HG02798 (cell line): Measurements from ENCODE around the gene ITGAE.

ENCODE experiments used
- ATAC-seq: cut with Tn5 transposase; IDR thresholded peaks from one replicate; pipeline ENCODE4 v1.9.1; 2021; ENCODE audit warnings: mild to moderate bottlenecking; ENCODE audit not compliant: unreplicated experiment, poor library complexity

Gene ITGAE

GRCh38 chr17:3762922-3763776 is 37.8 kb downstream of the ITGAE start:
- peak; percentile 70 for ATAC-seq

DNA sequence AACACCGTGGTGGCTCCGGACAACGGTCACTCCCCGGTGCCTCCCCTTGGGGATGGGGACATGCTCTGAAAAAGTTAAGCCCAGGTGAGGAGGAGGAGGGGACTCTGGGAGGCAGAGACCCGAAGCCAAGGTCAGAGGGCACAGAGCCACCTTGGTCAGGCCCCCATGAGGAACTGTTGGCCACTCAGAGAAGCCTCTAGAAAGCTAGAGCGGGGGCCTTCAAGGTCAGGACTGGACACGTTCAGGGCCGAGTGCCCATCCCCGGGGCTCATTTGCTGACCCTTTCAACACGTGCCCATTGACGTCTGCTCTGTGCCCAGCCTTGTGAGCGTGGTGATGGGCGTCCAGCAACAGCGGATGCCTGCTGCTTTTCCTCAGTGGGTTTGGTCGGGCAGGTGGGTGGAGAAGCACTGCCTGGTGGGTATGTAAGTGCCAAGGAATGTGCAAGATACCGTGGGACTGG is 39.0 kb downstream of the ITGAE start:
- no peak for ATAC-seq

DNA sequence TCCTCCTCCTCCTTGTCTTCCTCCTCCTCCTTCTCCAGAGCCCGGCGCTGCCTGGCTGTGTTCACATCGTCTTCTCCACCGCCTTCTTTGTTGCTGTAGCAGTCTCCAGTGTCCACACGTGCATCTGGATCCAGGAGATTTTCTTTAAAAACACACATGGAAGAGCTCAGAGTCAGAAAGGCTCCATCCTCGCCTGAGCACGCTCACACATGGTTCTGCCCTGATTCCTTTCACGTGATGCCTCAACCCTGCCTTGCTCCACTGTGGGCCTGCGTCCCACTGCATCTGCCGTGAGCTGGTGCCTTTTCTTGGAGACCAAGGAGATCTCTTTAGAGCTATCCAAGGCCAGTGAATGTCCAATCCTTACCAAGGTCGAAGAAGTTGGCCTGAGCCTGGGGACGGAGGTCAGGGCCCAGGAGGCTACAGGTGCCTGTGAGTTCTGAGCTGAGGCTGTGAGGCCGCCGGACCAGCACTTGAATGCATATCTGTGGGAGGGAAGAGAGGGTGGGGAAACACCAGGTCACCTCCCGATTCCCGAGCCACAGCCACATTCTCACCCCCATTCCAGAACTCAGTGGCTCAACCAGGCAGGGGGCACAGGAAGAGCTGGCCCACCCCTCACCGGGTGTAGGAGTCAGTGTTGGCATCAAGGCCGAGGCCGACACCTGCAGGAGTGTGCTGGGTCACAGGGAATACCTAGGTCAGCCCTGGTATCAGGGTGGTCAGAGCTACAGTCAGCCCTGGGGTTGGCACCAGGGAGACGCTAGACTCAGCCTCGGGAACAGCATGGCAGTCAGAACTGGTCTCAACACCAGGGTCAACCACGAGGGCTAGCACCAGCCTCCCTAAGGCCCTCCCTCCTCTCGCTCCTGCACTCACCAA is 39.7 kb downstream of the ITGAE start:
- ATAC-seq, result no peak

GRCh38 chr17:3759597-3760216 is 41.3 kb downstream of the ITGAE start:
- ATAC-seq, result no peak

GRCh38 chr17:3755335-3756030 is 45.5 kb downstream of the ITGAE start:
- no peak for ATAC-seq

DNA sequence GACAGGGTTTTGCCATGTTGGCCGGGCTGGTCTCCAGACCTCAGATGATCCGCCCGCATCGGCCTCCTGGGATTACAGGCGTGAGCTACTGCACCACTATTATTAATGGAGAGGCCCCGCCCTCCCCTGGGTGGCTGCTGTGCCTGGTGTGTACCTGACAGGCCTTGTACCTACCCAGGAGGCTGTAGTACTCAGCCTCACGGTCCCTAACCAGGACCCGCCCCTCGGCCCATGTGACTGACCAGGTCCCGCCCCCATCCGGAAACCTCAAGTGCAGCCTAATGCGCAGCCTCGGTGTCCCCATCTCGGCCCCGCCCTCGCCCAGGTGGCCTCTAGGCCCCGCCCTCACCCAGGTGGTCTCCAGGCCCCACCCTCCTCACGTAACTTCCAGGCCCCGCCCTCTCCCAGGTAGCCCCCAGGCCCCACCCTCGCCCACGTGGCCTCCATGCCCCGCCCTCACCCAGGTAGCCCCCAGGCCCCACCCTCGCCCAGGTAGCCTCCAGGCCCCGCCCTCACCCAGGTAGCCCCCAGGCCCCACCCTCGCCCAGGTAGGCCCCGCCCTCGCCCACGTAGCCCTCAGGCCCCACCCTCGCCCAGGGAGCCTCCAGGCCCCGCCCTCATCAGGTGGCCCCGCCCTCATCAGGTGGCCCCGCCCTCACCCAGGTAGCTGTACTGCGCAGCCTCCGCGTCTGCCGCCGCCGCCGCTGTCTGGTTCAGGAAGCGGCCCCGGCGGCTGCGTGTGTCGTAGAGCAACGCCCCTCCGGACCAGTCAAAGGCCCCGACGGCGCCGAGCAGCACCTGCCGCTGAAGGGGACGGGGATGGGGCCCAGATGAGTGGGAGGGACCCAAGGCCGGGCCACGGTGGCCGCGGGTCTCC is 46.3 kb downstream of the ITGAE start:
- peak; percentile 40 for ATAC-seq

DNA sequence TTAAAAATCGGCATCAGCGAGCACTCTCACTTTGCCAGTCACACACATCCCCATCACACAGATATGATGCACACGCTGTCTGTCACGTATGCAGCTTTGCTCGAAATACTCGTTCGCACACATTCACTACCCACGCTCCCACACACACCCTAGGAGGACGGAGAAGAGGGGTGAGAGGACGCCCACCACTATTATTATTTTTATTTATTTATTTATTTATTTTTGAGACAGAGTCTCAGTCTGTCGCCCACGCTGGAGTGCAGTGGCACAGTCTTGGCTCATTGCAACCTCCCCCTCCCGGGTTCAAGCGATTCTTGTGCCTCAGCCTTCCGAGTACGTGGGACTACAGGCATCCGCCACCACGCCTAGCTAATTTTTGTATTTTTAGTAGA is 46.9 kb downstream of the ITGAE start:
- no peak for ATAC-seq

DNA sequence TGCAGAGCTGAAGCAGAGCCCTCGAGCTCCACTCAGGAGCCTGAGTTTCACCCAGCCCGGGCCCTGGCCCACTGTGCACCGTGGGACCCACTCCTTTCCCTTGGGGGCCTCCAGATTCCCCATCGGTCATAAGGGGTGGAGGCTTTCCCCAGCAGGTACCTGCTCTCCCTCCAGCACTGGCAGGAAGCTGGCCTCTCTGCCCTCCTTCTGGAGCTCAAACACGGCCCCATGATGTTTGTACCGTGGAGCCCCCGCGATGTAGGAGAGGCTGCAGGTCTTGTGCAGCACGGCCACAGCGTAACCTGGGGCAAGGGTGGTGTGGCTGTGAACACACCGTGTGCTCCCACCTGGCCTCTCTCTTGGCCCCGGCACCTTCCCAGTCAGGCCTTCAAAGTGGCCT is 47.4 kb downstream of the ITGAE start:
- no peak for ATAC-seq

- no peak for ATAC-seq
Observed at GRCh38 chr17:3751836-3752235, 49.2 kb downstream of the ITGAE start.

- ATAC-seq, result peak; percentile 50
Observed at GRCh38 chr17:3750926-3751325, 50.1 kb downstream of the ITGAE start.

GRCh38 chr17:3750296-3750695 is 50.7 kb downstream of the ITGAE start:
- no peak for ATAC-seq

- ATAC-seq, result no peak
Observed at GRCh38 chr17:3748576-3748975, 52.4 kb downstream of the ITGAE start.

DNA sequence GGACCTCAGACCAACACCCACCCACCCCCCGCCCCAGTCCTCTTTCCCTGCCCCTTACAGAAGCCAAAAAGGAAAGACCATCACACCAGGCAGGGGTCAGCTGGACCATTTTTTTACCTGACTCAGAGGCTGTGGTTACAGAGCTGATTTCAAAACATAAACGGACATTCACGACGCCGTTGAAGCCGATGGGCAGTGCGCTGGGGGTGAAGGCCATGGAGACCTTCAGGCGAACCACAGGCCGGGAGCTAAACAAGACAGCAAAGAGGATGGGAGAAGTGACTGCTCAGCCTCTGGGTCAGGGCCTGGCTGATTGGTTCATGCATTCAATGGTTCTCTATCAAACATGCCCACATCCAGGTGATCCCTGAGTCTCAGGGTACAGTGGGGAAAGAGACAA is 53.2 kb downstream of the ITGAE start:
- ATAC-seq, result no peak

- ATAC-seq, result no peak
Observed at GRCh38 chr17:3745071-3745470, 55.9 kb downstream of the ITGAE start.

DNA sequence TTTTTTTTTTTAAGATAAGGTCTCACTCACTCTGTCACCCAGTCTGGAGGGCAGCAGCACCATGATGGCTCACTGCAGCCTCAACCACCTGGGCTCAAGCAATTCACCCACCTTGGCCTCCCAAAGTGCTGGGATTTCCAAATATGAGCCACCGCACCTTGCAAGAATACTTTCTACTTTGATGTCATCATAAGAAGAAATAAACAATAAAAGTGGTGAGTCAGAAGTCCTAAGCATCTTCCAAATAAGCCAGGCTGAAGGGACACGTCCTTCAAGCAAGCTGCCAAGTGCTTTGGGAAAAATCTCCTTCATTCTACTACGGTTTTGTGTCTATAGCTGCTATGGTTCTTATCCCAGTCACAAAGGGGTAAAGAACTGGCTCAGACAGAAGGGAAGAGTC is 57.0 kb downstream of the ITGAE start:
- no peak for ATAC-seq

DNA sequence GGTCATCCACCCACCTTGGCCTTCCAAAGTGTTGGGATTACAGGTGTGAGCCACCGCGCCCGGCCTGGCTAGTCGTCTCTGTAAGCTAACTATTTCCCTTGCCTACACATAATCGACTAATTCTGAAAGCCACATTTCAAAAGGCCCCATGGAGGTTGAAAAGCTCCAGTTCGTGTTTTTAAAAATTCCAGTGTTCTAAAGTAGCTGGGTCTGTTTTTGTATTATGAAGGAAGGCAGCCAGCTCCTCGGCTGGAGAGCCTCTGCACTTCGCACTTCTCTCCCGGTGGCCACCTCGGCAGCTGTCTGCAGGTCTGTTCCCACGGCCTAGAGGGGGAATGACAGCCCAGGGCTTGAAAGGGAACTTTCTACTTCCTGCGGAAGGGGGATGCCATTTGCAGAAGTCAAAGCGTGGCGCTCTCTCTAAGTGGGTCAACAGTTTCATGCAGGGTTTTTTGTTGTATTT is 60.3 kb downstream of the ITGAE start:
- ATAC-seq, result no peak

GRCh38 chr17:3739422-3740124 is 61.4 kb downstream of the ITGAE start:
- ATAC-seq, result no peak

DNA sequence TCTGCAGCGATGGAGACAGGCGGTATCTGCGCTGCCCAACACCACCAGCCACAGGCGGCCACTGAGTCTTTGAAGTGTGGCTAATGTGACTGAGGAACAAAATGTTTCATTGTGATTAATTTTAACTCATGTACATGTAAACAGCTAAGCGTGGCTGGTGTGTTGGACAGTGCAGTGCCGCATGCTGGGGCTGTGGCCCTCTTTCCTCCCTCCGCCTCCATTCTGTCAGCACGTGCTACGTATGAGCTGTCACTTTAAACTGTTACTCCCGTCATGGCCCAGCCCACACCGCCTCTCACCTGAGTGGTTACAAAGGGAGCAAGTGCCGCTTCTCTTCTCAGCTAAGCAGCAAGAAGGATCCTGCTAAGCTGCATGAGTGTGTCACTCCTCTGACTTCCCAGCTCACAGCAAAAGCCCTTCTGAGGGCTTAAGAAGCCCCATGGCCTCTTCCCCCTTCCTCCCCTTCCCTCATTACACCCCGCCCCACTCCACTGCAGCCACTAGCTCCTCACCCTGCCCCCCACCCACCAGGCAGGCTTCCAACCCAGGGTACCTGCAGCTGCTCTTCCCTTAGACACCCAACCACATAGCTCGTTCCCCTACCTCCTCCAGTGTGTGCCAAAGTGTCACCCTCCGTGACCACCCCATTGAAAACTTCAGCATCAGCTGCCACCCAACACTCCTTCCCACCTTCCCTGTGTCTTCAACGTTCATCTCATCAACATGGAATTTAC is 62.3 kb downstream of the ITGAE start:
- ATAC-seq, result no peak
